Osteoblast (primary cell): ENCODE data around the gene TOLLIP. TPM values are rescaled to one million over a fixed set of nuclear protein-coding genes. Genes with fewer than 3 reads are reported as not detected.

ENCODE experiments used
- DNase-seq: peaks from one replicate; pipeline ENCODE4 v3.0.0; 2011; ENCODE audit warnings: low spot score, mixed read lengths; ENCODE audit not compliant: insufficient read length; ENCODE audit errors: missing footprints
- H2AFZ ChIP-seq: 2 replicates; pipeline ENCODE4 v1.6.0; 2011; ENCODE audit warnings: mild to moderate bottlenecking, low read length
- H3K27ac ChIP-seq: 2 replicates; pipeline ENCODE4 v1.5.1; 2011; ENCODE audit warnings: mild to moderate bottlenecking, low read depth, low read length, moderate library complexity
- H3K27me3 ChIP-seq: 2 replicates; pipeline ENCODE4 v1.6.0; 2012; ENCODE audit warnings: mild to moderate bottlenecking, control low read depth, inconsistent platforms, low read length, moderate library complexity; ENCODE audit not compliant: insufficient read depth
- H3K36me3 ChIP-seq: 2 replicates; pipeline ENCODE4 v1.5.1; 2011; ENCODE audit warnings: mild to moderate bottlenecking, low read length, control low read depth, moderate library complexity; ENCODE audit not compliant: insufficient read depth
- H3K4me1 ChIP-seq: 2 replicates; pipeline ENCODE4 v1.5.1; 2011; ENCODE audit warnings: mild to moderate bottlenecking, low read length, control low read depth, moderate library complexity; ENCODE audit not compliant: insufficient read depth
- H3K4me2 ChIP-seq: 2 replicates; pipeline ENCODE4 v1.6.0; 2011; ENCODE audit warnings: mild to moderate bottlenecking, low read length; ENCODE audit not compliant: insufficient read depth
- H3K4me3 ChIP-seq: fragments of 200-600 bp; sonication (generic); 3 replicates; pipeline ENCODE4 v1.5.1; 2012; ENCODE audit warnings: mild to moderate bottlenecking, low read length, inconsistent platforms; ENCODE audit not compliant: insufficient read depth
- H3K79me2 ChIP-seq: 2 replicates; pipeline ENCODE4 v1.6.0; 2012; ENCODE audit warnings: mild to moderate bottlenecking, low read length, control low read depth, inconsistent platforms; ENCODE audit not compliant: insufficient read depth
- H3K9me3 ChIP-seq: 2 replicates; pipeline ENCODE4 v1.5.1; 2011; ENCODE audit warnings: low read depth, low read length, control low read depth
- H4K20me1 ChIP-seq: 2 replicates; pipeline ENCODE4 v1.6.0; 2012; ENCODE audit warnings: mild to moderate bottlenecking, low read length, control low read depth; ENCODE audit not compliant: insufficient read depth
- CTCF ChIP-seq: IDR thresholded peaks from 2 replicates; pipeline ENCODE4 v1.5.1; 2011; ENCODE audit warnings: mild to moderate bottlenecking, low read depth, low read length, moderate library complexity; ENCODE audit errors: extremely low read depth
- total RNA-seq: library from RNA; depleted of rRNA; stranded (reverse); fragments of >200 nt; gene quantifications from 2 replicates; pipeline ENCODE4 v1.2.3, GENCODE V29; 2012

The TOLLIP gene
- total RNA-seq, 1 donor, result 30.8 TPM

GRCh38 chr11:1301220-1302000, 8.0 kb downstream of the TOLLIP start:
- H4K20me1 ChIP-seq, result peaks cover 84% of the 10 kb centered on the region

GRCh38 chr11:1300569-1301187, 8.8 kb downstream of the TOLLIP start:
- peaks cover 16% of the 10 kb centered on the region for H3K36me3 ChIP-seq
- H2AFZ ChIP-seq, result no peak overlapping the region
- H3K9me3 ChIP-seq, result no peaks in the 10 kb centered on the region
- H3K4me3 ChIP-seq, result no peak overlapping the region
- peak; percentile 5 for DNase-seq
- no peak for TF ChIP-seq CTCF
- H3K27ac ChIP-seq, result no peak overlapping the region
- no peaks in the 10 kb centered on the region for H3K27me3 ChIP-seq
- peaks cover 7% of the 10 kb centered on the region for H3K4me1 ChIP-seq
- peaks cover 93% of the 10 kb centered on the region for H3K79me2 ChIP-seq
- H3K4me2 ChIP-seq, result no peak overlapping the region
- peaks cover 88% of the 10 kb centered on the region for H4K20me1 ChIP-seq

More at GRCh38 chr11:1301220-1302000, 8.0 kb downstream of the TOLLIP start:
- no peaks in the 10 kb centered on the region for H3K9me3 ChIP-seq
- H3K4me1 ChIP-seq, result peaks cover 7% of the 10 kb centered on the region
- TF ChIP-seq CTCF, result no peak
- H3K79me2 ChIP-seq, result peaks cover 93% of the 10 kb centered on the region
- no peak overlapping the region for H3K27ac ChIP-seq
- no peak overlapping the region for H2AFZ ChIP-seq
- no peak overlapping the region for H3K4me2 ChIP-seq
- no peaks in the 10 kb centered on the region for H3K27me3 ChIP-seq
- H3K36me3 ChIP-seq, result peaks cover 16% of the 10 kb centered on the region
- DNase-seq, result peak; percentile 72
- H3K4me3 ChIP-seq, result no peak overlapping the region

DNA sequence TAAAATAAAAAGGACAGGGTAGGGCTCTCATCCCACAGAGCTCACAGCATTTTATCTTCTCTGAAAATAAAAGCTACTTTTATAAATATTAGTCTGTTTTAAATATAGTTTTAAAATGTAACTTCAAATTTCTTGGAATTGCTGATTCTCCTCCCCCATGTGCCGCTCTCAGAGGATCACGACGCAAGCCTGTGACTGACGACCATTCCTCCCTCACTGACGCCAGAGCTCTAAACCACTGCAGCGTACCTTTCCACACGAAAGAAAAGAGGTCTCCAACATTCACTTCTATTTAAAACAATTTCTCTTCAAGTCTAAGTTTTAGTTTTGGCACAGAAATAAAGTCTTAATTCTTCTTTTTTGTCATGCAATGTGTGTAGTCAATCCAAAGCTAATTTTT, 9.3 kb downstream of the TOLLIP start:
- TF ChIP-seq CTCF, result no peak
- H3K4me2 ChIP-seq, result no peak overlapping the region
- H3K9me3 ChIP-seq, result no peaks in the 10 kb centered on the region
- no peak overlapping the region for H2AFZ ChIP-seq
- peak; percentile 29 for DNase-seq
- peaks cover 93% of the 10 kb centered on the region for H3K79me2 ChIP-seq
- H3K36me3 ChIP-seq, result peaks cover 12% of the 10 kb centered on the region
- H3K27me3 ChIP-seq, result no peaks in the 10 kb centered on the region
- H3K27ac ChIP-seq, result no peak overlapping the region
- peaks cover 7% of the 10 kb centered on the region for H3K4me1 ChIP-seq
- H3K4me3 ChIP-seq, result no peak overlapping the region
- H4K20me1 ChIP-seq, result peaks cover 86% of the 10 kb centered on the region

GRCh38 chr11:1299621-1300020, 9.8 kb downstream of the TOLLIP start:
- peak overlapping the region; percentile 34 for H3K4me2 ChIP-seq
- peaks cover 8% of the 10 kb centered on the region for H3K36me3 ChIP-seq
- TF ChIP-seq CTCF, result no peak
- H4K20me1 ChIP-seq, result peaks cover 81% of the 10 kb centered on the region
- H3K9me3 ChIP-seq, result no peaks in the 10 kb centered on the region
- H3K27me3 ChIP-seq, result no peaks in the 10 kb centered on the region
- peak; percentile 57 for DNase-seq
- no peak overlapping the region for H2AFZ ChIP-seq
- no peak overlapping the region for H3K27ac ChIP-seq
- H3K79me2 ChIP-seq, result peaks cover 91% of the 10 kb centered on the region
- no peak overlapping the region for H3K4me3 ChIP-seq
- peaks cover 7% of the 10 kb centered on the region for H3K4me1 ChIP-seq
